ENCODE results near the gene DYNC1LI1. TPM values are rescaled to one million over a fixed set of nuclear protein-coding genes. Genes with fewer than 3 reads are reported as not detected.

The DYNC1LI1 gene
- total RNA-seq, 1 donor from 2014 or later, result 38.4 TPM

DNA sequence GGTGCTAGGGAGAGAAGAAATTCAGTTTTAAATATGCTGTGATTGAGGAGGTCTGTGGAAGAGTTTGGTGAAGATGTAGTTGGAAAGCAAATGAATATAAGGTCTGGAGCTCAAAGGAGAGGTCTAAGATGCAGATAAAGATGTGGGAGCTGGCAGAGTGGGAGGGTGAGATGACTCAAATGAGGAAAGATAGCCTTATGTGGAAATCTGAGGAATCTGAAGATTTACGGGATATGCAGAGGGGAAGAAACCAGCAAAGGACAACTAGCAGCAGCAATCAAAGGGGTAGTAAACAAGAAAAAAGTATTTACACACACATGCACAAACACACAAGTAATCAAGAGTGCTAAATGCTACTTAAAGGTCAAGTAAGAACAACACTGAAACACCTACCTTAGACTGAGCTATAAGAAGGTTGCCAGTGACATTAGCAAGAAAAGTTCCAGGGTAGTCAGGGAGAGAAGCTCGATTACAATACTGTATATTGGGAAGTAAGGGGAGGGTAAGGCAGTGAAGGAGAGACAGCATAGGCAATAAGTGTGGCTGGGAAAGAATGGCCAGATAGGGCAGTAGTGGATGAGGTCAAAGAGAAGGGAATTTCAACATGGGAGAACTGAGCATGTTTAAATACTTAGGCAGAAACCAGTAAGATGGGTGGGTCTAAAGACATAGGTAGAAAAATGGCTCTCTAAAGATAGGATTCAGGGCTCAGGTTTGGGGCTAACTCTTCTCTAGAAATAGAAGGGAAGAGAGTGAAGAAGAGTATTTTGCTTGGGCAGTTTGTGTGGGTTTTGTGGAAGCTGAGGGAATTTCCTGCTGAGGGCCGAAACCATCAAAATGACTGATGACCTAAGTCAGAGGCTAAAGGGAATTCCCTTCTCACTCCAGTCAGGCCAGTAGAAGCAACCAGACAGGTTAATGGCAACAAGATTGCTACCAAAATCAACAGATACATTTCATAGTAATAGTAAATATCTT is 76.9 kb downstream of the DYNC1LI1 start:
- DNase-seq (ENCODE audit: extremely low read depth, low read depth, low spot score), result no peak

GRCh38 chr3:32492684-32493436 is 77.8 kb downstream of the DYNC1LI1 start:
- no peak for DNase-seq (ENCODE audit: extremely low read depth, low read depth, low spot score)

DNA sequence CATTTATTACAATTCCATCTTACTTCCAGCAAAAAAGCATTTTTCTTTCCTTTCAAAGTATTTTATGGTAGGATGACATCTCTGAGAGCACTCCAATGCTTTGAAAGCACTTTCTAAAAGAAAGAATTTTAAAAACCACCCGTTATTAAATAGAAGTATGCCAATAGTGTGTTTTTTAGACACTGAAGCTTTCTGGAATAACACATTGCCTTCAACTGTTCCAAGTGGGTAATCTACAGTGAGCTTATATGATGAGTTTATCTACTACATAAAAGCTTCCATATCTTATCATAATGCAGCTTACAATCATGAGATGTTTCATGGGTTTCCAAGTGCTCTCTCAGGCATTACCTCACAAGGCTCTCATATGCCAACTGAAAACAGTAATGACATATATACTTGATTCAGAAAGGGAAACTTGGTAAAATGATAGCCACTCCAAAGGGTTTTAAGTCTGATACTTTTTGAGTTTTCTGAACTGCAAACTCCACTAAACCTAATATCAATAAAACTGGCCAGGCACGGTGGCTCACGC is 82.1 kb downstream of the DYNC1LI1 start:
- no peak for DNase-seq (ENCODE audit: extremely low read depth, low read depth, low spot score)

- DNase-seq (ENCODE audit: extremely low read depth, low read depth, low spot score), result no peak
Measured at GRCh38 chr3:32487781-32488473, 82.7 kb downstream of the DYNC1LI1 start.

DNA sequence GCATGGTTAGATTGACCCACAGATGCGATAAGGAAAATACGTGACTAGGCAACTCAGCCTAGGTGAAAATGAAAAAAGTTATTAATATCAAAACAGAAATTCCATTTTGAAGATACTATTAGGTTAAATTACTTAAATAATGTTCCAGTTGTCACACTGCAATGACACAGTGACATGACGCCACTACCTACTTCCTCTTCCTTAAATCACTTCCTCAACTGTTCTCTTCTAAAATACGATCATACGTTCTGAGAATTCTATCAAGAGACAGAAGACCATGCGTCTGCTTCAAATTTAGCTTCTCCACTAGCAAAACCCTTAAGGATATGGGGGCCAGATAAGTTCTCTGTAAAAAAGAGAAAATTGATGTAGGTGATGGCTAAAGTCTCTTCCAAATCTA is 86.2 kb downstream of the DYNC1LI1 start:
- DNase-seq (ENCODE audit: extremely low read depth, low read depth, low spot score), result no peak

DNA sequence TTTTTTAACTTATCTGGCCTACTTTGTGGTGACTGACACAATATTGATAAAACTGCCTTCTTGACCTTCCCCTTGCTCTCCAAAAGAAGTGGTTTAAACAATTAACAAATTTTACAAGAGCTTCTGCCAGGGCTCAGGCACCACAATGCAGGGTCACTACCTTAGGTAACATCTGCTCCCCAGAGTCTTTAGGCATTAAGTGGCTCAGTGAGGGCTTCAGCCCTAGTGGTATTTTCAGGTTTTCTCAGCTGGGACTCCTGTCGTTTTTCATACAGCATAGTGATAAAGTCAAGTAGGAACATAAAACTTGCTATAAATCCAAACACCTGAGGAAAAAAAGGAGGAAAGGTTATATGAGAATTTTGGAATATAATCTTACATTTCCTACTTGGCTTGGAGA is 86.9 kb downstream of the DYNC1LI1 start:
- no peak for DNase-seq (ENCODE audit: extremely low read depth, low read depth, low spot score)

DNA sequence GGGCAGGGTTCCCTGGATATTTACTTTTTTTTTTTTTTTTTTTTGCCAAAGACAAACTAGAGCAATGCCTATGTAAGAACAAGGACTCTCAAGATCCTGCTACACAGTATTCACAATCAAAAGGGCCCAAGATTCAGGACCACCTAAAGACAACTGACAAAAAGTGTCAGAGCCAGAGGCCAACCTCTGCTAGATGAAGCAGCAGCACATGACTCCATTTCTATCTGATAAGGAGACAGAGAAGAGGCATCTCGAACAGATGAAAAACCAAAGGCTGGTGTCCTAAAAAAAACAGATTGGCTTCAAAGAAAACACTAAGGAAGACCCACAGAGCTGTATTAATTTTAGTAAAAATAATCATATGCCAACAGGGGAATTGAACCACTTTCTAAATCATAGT is 88.0 kb downstream of the DYNC1LI1 start:
- no peak for DNase-seq (ENCODE audit: extremely low read depth, low read depth, low spot score)

- no peak for DNase-seq (ENCODE audit: extremely low read depth, low read depth, low spot score)
Measured at GRCh38 chr3:32481791-32482631, 88.6 kb downstream of the DYNC1LI1 start.

- DNase-seq (ENCODE audit: extremely low read depth, low read depth, low spot score), result no peak
Measured at GRCh38 chr3:32480604-32481003, 90.1 kb downstream of the DYNC1LI1 start.

Other genes with a start within 250 kb of the DYNC1LI1 start
- 83.0 and 104 TPM in 2 replicates for gene CMTM7, start 179.0 kb downstream of the DYNC1LI1 start, total RNA-seq
- 74.5 and 108 TPM in 2 replicates for gene CMTM6, start 68.0 kb downstream of the DYNC1LI1 start, total RNA-seq
- 13.6 and 21.4 TPM in 2 replicates for gene CNOT10, start 114.3 kb upstream of the DYNC1LI1 start, total RNA-seq
- gene TRIM71, start 247.1 kb upstream of the DYNC1LI1 start, total RNA-seq, result 0.05 TPM in 1 of 2 replicates, not detected in the other

All from glomerular endothelial cell (primary cell).